Endothelial cell of umbilical vein (primary cell): ENCODE data around the gene CHST11.

Source experiments
- CTCF ChIP-seq, 2 donors: IDR thresholded peaks; 1 replicate in 1 of 2; 2 replicates in 1 of 2; pipeline ENCODE4 v1.5.1; 2011; ENCODE audit warnings: low read length in 2 of 2, mild to moderate bottlenecking in 2 of 2, moderate library complexity in 2 of 2, control low read depth in 1 of 2, inconsistent platforms in 1 of 2, low read depth in 1 of 2; ENCODE audit not compliant: insufficient read depth in 1 of 2; ENCODE audit errors: extremely low read depth in 1 of 2
- EZH2 ChIP-seq: IDR thresholded peaks from 2 replicates; pipeline ENCODE4 v1.6.1; 2012; ENCODE audit warnings: borderline replicate concordance, low read depth, mild to moderate bottlenecking, moderate library complexity, low read length, inconsistent platforms; ENCODE audit not compliant: severe bottlenecking
- FOS ChIP-seq: IDR thresholded peaks from 2 replicates; pipeline ENCODE4 v1.6.1; 2011; ENCODE audit warnings: mild to moderate bottlenecking, low read length, moderate library complexity, borderline replicate concordance; ENCODE audit not compliant: insufficient read depth
- GATA2 ChIP-seq: IDR thresholded peaks from 2 replicates; pipeline ENCODE4 v1.7.0; 2011; ENCODE audit warnings: low read depth, mild to moderate bottlenecking, moderate library complexity, mixed read lengths, low read length; ENCODE audit not compliant: insufficient read length, insufficient read depth
- MAX ChIP-seq: IDR thresholded peaks from 2 replicates; pipeline ENCODE4 v1.6.1; 2011; ENCODE audit not compliant: insufficient read depth, insufficient read length
- MYC ChIP-seq: IDR thresholded peaks from one replicate; pipeline ENCODE4 v1.6.1; 2011; ENCODE audit warnings: mild to moderate bottlenecking, low read depth, low read length
- POLR2A ChIP-seq: IDR thresholded peaks from 2 replicates; pipeline ENCODE4 v1.6.1; 2012; ENCODE audit warnings: low read depth, mild to moderate bottlenecking, control low read depth, low read length
- POLR2AphosphoS5 ChIP-seq: IDR thresholded peaks from 2 replicates; pipeline ENCODE4 v1.6.1; 2012; ENCODE audit warnings: low read depth, mild to moderate bottlenecking, control low read depth, low read length, moderate library complexity; ENCODE audit not compliant: insufficient read depth

- TF ChIP-seq GATA2 (no peak), CTCF (IDR thresholded peaks at IDR 0.05; ENCODE audit: extremely low read depth in 1 of 2, insufficient read depth in 1 of 2, low read depth in 1 of 2, low read length in 2 of 2) (no peak), POLR2A (no peak), EZH2 (no peak), POLR2AphosphoS5 (no peak), FOS (no peak), MYC (no peak), MAX (no peak)
Observed at GRCh38 chr12:104526320-104526719, 69.6 kb downstream of the CHST11 start.
